ENCODE data around the gene HHIP.
"Not testable (repeated sequence)": the region's sequence is repeated elsewhere in the genome, so short reads cannot be mapped to it uniquely, and the experiment has no call there.

HHIP gene

DNA sequence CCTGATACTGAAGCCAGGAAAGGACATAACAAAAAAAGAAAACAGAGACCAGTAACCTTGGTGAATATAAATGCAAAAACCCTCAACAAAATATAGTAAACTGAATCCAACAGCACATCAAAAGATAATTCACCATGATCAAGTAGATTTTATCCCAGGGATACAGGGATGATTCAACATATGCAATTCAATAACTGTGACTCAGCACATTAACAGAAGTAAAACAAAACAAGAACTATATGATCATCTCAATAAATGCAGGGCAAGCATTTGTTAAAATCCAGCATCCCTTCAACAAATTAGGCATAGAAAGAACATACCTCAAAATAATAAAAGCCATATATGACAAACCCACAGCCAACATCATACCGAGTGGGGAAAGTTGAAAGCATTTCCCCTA is 112.0 kb downstream of the HHIP start:
- DNase-seq: no peak

- not testable (repeated sequence) for DNase-seq
Measured at GRCh38 chr4:144768809-144769208, 122.9 kb downstream of the HHIP start.

GRCh38 chr4:144778364-144778763 is 132.4 kb downstream of the HHIP start:
- no peak for DNase-seq

DNA sequence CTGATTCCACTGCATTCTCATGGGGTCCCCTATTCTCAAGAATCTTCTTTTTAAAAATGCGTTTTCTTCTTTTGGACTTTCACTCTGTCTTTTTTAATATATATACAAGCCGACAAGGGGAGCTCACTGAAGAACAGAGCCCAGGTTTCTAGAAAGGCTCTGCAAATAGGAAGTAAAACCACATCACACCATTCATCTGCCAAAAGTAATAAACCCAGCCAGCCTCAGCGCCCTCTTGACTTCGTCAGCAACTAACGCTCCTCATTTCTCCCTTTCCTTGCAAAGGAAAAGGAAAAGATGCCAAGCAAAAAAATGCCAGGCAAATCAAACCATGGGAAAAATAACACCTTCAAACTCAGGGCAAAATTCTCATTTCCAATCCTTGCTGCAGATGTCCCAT is 136.4 kb downstream of the HHIP start:
- no peak for DNase-seq

GRCh38 chr4:144785961-144786360 is 140.0 kb downstream of the HHIP start:
- DNase-seq: no peak

DNA sequence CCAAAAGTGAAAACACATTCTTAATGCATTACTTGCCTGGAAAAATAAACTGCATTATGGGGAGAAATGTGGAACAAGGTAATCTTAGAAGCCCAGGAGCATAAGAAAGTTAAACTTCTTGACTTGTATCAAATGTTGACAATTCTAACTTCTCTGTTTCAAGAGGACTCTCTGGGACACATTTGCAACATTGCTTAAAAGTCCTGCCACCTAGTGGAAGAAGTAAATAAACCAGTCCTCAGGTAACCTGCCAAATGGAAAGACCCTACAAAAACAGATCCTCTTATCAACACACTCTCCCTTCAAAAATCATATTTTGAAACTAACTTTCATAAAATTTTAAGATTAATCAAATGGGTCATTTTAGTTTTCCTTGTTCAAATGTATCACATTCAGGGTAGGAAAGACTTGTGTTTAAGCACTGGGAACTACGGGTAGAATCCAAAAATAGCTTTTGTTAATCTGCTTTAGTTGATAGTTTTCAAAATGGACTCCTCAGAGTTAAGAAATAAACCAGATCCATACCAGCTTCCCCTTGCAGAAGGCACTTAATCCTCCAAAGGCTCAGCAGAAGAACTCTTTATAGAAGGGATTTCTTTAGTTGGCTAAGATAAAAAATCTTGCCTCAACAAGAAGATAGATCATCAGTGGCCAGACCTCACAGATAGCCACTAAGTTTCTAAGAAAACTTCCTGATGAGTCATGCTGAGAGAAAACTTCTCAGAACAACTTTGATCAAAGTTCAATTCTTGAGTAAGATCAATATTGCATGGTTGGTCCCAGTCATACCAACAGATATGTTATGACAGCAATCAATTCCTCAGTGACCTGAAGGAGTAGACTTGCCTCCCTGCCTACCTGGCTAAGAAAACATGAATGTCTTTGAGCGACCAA is 141.7 kb downstream of the HHIP start:
- no peak for DNase-seq

- DNase-seq: no peak
Measured at GRCh38 chr4:144788469-144788868, 142.5 kb downstream of the HHIP start.

GRCh38 chr4:144791933-144792332 is 146.0 kb downstream of the HHIP start:
- not testable (repeated sequence) for DNase-seq
